Activated T-helper 1 cell treated with anti-CD3 and anti-CD28 coated beads, Interleukin-12 subunit alpha, Interleukin-12 subunit beta, Interleukin-2, Interleukin-4 antibody, amounts not matched to agents 30 ng/mL and 10 ng/mL and 1 ng/mL, durations not matched to agents 14 hours and 24 hours and 36 hours (primary cell): ENCODE results near the gene ICAM4. TPM values are rescaled to one million over a fixed set of nuclear protein-coding genes. Genes with fewer than 3 reads are reported as not detected.
"Not testable (repeated sequence)": the region's sequence is repeated elsewhere in the genome, so short reads cannot be mapped to it uniquely, and the experiment has no call there.

Experiments used
- DNase-seq: peaks from one replicate; pipeline ENCODE4 v3.0.0; 2021; ENCODE audit warnings: low spot score
- H3K27ac Mint-ChIP-seq: one replicate; pipeline ENCODE4 v1.8.0; 2021; ENCODE audit warnings: mild to moderate bottlenecking, mixed read lengths
- H3K27me3 Mint-ChIP-seq: one replicate; pipeline ENCODE4 v1.8.0; 2022; ENCODE audit warnings: mild to moderate bottlenecking, moderate library complexity, mixed read lengths; ENCODE audit not compliant: insufficient read depth
- H3K36me3 Mint-ChIP-seq: one replicate; pipeline ENCODE4 v1.8.0; 2021; ENCODE audit warnings: low read depth, mixed read lengths
- H3K4me1 Mint-ChIP-seq: one replicate; pipeline ENCODE4 v1.8.0; 2021; ENCODE audit warnings: low read depth, mixed read lengths
- H3K4me3 Mint-ChIP-seq: one replicate; pipeline ENCODE4 v1.8.0; 2021; ENCODE audit warnings: mild to moderate bottlenecking, moderate library complexity, mixed read lengths
- H3K9me3 Mint-ChIP-seq: one replicate; pipeline ENCODE4 v1.8.0; 2021; ENCODE audit warnings: mixed read lengths
- intact Hi-C: fragments of 100-400 bp; cut with micrococcal nuclease; formaldehyde crosslinking; loops from one replicate; pipeline ENCODE4 v1.15.1; 2024
- total RNA-seq: library from RNA; stranded (reverse); gene quantifications from 2 replicates; pipeline ENCODE4 v1.2.3, GENCODE V29; 2022

ICAM4 gene
- total RNA-seq, 1 donor from 2014 or later, result 1.0 TPM

- H3K4me1 Mint-ChIP-seq, result peaks cover 31% of the 10 kb centered on the region
- peak overlapping the region; percentile 94 for H3K27ac Mint-ChIP-seq
- H3K27me3 Mint-ChIP-seq, result no peaks in the 10 kb centered on the region
- H3K9me3 Mint-ChIP-seq, result no peaks in the 10 kb centered on the region
- peak; percentile 28 for DNase-seq
- peak overlapping the region; percentile 94 for H3K4me3 Mint-ChIP-seq
- intact Hi-C loops, result loop anchor here (1.0 to 5.0 kb wide), 5 partner anchors 18 to 296 kb away; partner anchors contain the start of genes CDKN2D, FDX2, ICAM5 and KRI1
- H3K36me3 Mint-ChIP-seq, result peaks cover 25% of the 10 kb centered on the region
Observed at GRCh38 chr19:10271543-10272086, 15.1 kb upstream of the ICAM4 start.

- Mint-ChIP-seq H3K4me3 (peak overlapping the region; percentile 43), H3K27ac (no peak overlapping the region), H3K27me3 (no peaks in the 10 kb centered on the region), H3K9me3 (no peaks in the 10 kb centered on the region), H3K36me3 (peaks cover 37% of the 10 kb centered on the region), H3K4me1 (peaks cover 41% of the 10 kb centered on the region)
- DNase-seq, result no peak
- intact Hi-C loops, result loop anchor here (5.0 kb wide), 1 partner anchor 293 kb away; the partner anchor contains the start of genes CDKN2D and KRI1
Observed at GRCh38 chr19:10274589-10274988, 12.2 kb upstream of the ICAM4 start.

GRCh38 chr19:10277795-10278589 is 8.8 kb upstream of the ICAM4 start:
- Mint-ChIP-seq H3K9me3 (no peaks in the 10 kb centered on the region), H3K4me3 (peak overlapping the region; percentile 57)
- no peak for DNase-seq

GRCh38 chr19:10278935-10279334 is 7.8 kb upstream of the ICAM4 start:
- DNase-seq, result no peak
- Mint-ChIP-seq H3K27me3 (no peaks in the 10 kb centered on the region), H3K36me3 (peaks cover 32% of the 10 kb centered on the region), H3K4me3 (no peak overlapping the region), H3K9me3 (no peaks in the 10 kb centered on the region), H3K27ac (peak overlapping the region; percentile 49), H3K4me1 (peaks cover 34% of the 10 kb centered on the region)
- intact Hi-C loops, result no loop called here

More at GRCh38 chr19:10277795-10278589, 8.8 kb upstream of the ICAM4 start:
- peak overlapping the region; percentile 68 for H3K27ac Mint-ChIP-seq
- H3K27me3 Mint-ChIP-seq, result no peaks in the 10 kb centered on the region
- intact Hi-C loops, result no loop called here
- H3K4me1 Mint-ChIP-seq, result peaks cover 37% of the 10 kb centered on the region
- H3K36me3 Mint-ChIP-seq, result peaks cover 30% of the 10 kb centered on the region

- Mint-ChIP-seq H3K36me3 (peaks cover 28% of the 10 kb centered on the region), H3K27ac (peak overlapping the region; percentile 65)
- intact Hi-C loops, result no loop called here
Observed at GRCh38 chr19:10279737-10280442, 6.9 kb upstream of the ICAM4 start.

GRCh38 chr19:10282043-10282442 is 4.7 kb upstream of the ICAM4 start:
- intact Hi-C loops, H3K9me3 Mint-ChIP-seq: not testable (repeated sequence)
- H3K36me3 Mint-ChIP-seq, result peaks cover 41% of the 10 kb centered on the region

More at GRCh38 chr19:10279737-10280442, 6.9 kb upstream of the ICAM4 start:
- DNase-seq, result no peak
- Mint-ChIP-seq H3K27me3 (no peaks in the 10 kb centered on the region), H3K4me3 (no peak overlapping the region), H3K9me3 (no peaks in the 10 kb centered on the region), H3K4me1 (peaks cover 27% of the 10 kb centered on the region)

GRCh38 chr19:10283301-10284064 is 3.3 kb upstream of the ICAM4 start:
- Mint-ChIP-seq H3K36me3 (peaks cover 35% of the 10 kb centered on the region), H3K9me3 (no peaks in the 10 kb centered on the region), H3K27ac (no peak overlapping the region), H3K27me3 (peaks cover 5% of the 10 kb centered on the region), H3K4me1 (peaks cover 46% of the 10 kb centered on the region), H3K4me3 (no peak overlapping the region)
- DNase-seq, result no peak
- intact Hi-C loops, result no loop called here

More at GRCh38 chr19:10282043-10282442, 4.7 kb upstream of the ICAM4 start:
- DNase-seq, H3K27me3 Mint-ChIP-seq, H3K4me3 Mint-ChIP-seq, H3K27ac Mint-ChIP-seq: not testable (repeated sequence)
- H3K4me1 Mint-ChIP-seq, result peaks cover 47% of the 10 kb centered on the region

- Mint-ChIP-seq H3K4me1 (peaks cover 44% of the 10 kb centered on the region), H3K4me3 (no peak overlapping the region), H3K27ac (peak overlapping the region; percentile 14), H3K9me3 (no peaks in the 10 kb centered on the region), H3K27me3 (peaks cover 14% of the 10 kb centered on the region), H3K36me3 (peaks cover 29% of the 10 kb centered on the region)
- intact Hi-C loops, result no loop called here
- no peak for DNase-seq
Observed at GRCh38 chr19:10284065-10284959, 2.4 kb upstream of the ICAM4 start.

- intact Hi-C loops, result no loop called here
- peaks cover 26% of the 10 kb centered on the region for H3K36me3 Mint-ChIP-seq
- H3K27me3 Mint-ChIP-seq, result peaks cover 16% of the 10 kb centered on the region
- DNase-seq, result no peak
- H3K9me3 Mint-ChIP-seq, result no peaks in the 10 kb centered on the region
- no peak overlapping the region for H3K4me3 Mint-ChIP-seq
- H3K4me1 Mint-ChIP-seq, result peaks cover 40% of the 10 kb centered on the region
- peak overlapping the region; percentile 14 for H3K27ac Mint-ChIP-seq
Observed at GRCh38 chr19:10284960-10285278, 1.8 kb upstream of the ICAM4 start.

GRCh38 chr19:10285393-10285792 is 1.4 kb upstream of the ICAM4 start:
- no peaks in the 10 kb centered on the region for H3K9me3 Mint-ChIP-seq
- peak overlapping the region; percentile 19 for H3K4me3 Mint-ChIP-seq
- H3K27ac Mint-ChIP-seq, result no peak overlapping the region
- H3K4me1 Mint-ChIP-seq, result peaks cover 41% of the 10 kb centered on the region
- intact Hi-C loops, result no loop called here
- no peak for DNase-seq
- H3K27me3 Mint-ChIP-seq, result peaks cover 20% of the 10 kb centered on the region
- H3K36me3 Mint-ChIP-seq, result peaks cover 24% of the 10 kb centered on the region

- Mint-ChIP-seq H3K27me3 (peaks cover 51% of the 10 kb centered on the region), H3K9me3 (no peaks in the 10 kb centered on the region), H3K27ac (peak overlapping the region; percentile 58), H3K4me3 (peak overlapping the region; percentile 79), H3K36me3 (peaks cover 22% of the 10 kb centered on the region), H3K4me1 (peaks cover 67% of the 10 kb centered on the region)
- no peak for DNase-seq
- intact Hi-C loops, result loop anchor here (1.0 kb wide), 1 partner anchor 17 kb away; the partner anchor contains the start of gene ICAM1
Observed at GRCh38 chr19:10288662-10289166, 2.0 kb downstream of the ICAM4 start.
